ENCODE data around the gene ATF6. TPM values are rescaled to one million over a fixed set of nuclear protein-coding genes. Genes with fewer than 3 reads are reported as not detected.

ATF6 gene
- total RNA-seq, 2 experiments from 2014 or later: 20.8 to 23.0 TPM

Other genes with a start within 250 kb of the ATF6 start
- gene HSPA6, start 241.8 kb upstream of the ATF6 start, total RNA-seq: under 1 TPM; 0.48 to 0.53 TPM
- not detected for gene FCGR3A, start 216.5 kb upstream of the ATF6 start, total RNA-seq
- gene FCGR3B, start 135.1 kb upstream of the ATF6 start, total RNA-seq: not detected
- gene FCGR2B, start 103.2 kb upstream of the ATF6 start, total RNA-seq: not detected
- gene FCRLA, start 59.1 kb upstream of the ATF6 start, total RNA-seq: not detected
- not detected for gene FCRLB, start 44.8 kb upstream of the ATF6 start, total RNA-seq
- gene DUSP12, start 16.5 kb upstream of the ATF6 start, total RNA-seq: 10 to 100 TPM; 25.9 to 28.5 TPM

All from activated CD4-positive, alpha-beta memory T cell treated with anti-CD3 and anti-CD28 coated beads for 36 hours (primary cell).